Transverse colon (tissue), 3 donors: ENCODE measurements around the gene TUT4.

Experiments
- POLR2A ChIP-seq: fragments of 450-650 bp; IDR thresholded peaks from one replicate; pipeline ENCODE4 v1.6.1; 2016; ENCODE audit warnings: antibody characterized with exemption, mild to moderate bottlenecking, moderate library complexity
- TF ChIP-seq, protein P1 (sequence below), 5 experiments: fragments of 200-600 bp in 3 of 5; fragments of 450-650 bp in 2 of 5; sonication (generic) in 3 of 5; IDR thresholded peaks; 1 replicate in 2 of 5; 2 replicates in 3 of 5; pipeline ENCODE4 v1.5.1; 2016 to 2017; ENCODE audit warnings: antibody characterized with exemption in 5 of 5, inconsistent platforms in 3 of 5, mild to moderate bottlenecking in 2 of 5, moderate library complexity in 1 of 5

DNA sequence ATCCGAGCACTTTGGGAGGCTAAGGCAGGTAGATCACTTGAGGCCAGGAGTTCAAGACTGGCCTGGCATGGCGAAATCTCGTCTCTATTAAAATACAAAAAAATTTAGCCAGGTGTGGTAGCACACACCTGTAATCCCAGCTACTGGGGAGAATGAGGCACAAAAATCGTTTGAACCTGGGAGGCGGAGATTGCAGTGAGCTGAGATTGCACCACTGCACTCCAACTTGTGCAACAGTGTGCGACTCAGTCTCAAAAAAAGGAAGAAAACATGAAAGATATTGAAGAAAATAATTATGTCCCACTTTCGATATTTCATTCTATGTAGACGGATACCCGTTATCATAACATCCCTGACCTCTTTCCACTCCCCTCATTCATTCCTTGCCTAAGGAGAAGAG is 19.2 kb downstream of the TUT4 start:
- no peak for TF ChIP-seq POLR2A
- TF ChIP-seq, protein P1, sequence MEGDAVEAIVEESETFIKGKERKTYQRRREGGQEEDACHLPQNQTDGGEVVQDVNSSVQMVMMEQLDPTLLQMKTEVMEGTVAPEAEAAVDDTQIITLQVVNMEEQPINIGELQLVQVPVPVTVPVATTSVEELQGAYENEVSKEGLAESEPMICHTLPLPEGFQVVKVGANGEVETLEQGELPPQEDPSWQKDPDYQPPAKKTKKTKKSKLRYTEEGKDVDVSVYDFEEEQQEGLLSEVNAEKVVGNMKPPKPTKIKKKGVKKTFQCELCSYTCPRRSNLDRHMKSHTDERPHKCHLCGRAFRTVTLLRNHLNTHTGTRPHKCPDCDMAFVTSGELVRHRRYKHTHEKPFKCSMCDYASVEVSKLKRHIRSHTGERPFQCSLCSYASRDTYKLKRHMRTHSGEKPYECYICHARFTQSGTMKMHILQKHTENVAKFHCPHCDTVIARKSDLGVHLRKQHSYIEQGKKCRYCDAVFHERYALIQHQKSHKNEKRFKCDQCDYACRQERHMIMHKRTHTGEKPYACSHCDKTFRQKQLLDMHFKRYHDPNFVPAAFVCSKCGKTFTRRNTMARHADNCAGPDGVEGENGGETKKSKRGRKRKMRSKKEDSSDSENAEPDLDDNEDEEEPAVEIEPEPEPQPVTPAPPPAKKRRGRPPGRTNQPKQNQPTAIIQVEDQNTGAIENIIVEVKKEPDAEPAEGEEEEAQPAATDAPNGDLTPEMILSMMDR (IDR thresholded peaks at IDR 0.05) = no peak
